Pulmonary artery endothelial cell (primary cell): ENCODE data around the gene FPR1. TPM values are rescaled to one million over a fixed set of nuclear protein-coding genes. Genes with fewer than 3 reads are reported as not detected.
A peak's percentile ranks its signal among the peaks of the same experiment; 100 is the strongest.

Source experiments
- DNase-seq: peaks from one replicate; pipeline ENCODE4 v3.0.0-alpha.2; 2011; ENCODE audit warnings: low read depth, low spot score
- total RNA-seq: library from RNA; depleted of rRNA; stranded (reverse); fragments of >200 nt; gene quantifications from 2 replicates; pipeline ENCODE4 v1.2.3, GENCODE V29; 2014

FPR1 gene, protein sequence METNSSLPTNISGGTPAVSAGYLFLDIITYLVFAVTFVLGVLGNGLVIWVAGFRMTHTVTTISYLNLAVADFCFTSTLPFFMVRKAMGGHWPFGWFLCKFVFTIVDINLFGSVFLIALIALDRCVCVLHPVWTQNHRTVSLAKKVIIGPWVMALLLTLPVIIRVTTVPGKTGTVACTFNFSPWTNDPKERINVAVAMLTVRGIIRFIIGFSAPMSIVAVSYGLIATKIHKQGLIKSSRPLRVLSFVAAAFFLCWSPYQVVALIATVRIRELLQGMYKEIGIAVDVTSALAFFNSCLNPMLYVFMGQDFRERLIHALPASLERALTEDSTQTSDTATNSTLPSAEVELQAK
- not detected in 2 replicates for total RNA-seq

GRCh38 chr19:51751655-51752054 lies at the start of gene FPR1:
FPR1 (minus strand) TSS chr19:51751878; CDS start chr19:51746994, 4,884 bp downstream.
- DNase-seq: no peak

DNA sequence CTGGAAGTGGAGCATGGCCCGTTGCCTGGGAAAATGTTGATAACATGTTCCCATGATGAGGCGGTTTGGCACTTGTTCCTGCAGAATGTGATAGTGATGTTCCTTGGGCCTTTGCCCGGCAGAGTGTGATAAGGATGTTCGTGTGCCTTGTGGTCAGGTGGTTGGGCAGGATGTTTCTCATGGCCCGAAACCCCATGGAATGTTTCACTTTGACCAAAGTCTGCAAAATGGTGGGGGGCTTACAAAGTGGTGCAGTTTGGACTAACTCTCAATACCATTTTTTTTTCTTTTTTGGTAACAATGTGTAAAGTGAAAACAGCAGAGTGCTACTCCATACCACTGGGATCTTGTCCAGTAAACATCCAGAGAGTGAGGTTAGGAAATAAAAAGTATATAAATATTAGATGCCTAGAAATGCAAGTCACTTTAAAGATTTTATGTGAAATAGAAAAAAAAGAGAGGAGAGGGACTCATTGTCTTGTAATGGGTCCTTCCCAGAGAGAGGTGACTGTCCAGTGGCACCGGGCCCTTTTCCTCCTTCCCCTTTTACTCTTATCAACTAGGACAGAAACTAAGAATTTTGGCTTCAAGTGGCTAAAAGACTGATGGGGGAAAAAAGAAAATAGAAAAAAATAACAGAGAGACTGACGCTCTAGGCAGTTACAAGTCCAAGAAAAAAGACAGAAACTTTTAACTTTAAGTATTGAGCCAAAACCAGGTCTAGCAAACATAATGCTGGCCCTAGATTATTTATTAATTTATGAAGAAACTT lies 49.0 kb upstream of the FPR1 start:
- peak; percentile 61 for DNase-seq

- DNase-seq: peak; percentile 24
Observed at GRCh38 chr19:51799774-51800472, 48.2 kb upstream of the FPR1 start.

DNA sequence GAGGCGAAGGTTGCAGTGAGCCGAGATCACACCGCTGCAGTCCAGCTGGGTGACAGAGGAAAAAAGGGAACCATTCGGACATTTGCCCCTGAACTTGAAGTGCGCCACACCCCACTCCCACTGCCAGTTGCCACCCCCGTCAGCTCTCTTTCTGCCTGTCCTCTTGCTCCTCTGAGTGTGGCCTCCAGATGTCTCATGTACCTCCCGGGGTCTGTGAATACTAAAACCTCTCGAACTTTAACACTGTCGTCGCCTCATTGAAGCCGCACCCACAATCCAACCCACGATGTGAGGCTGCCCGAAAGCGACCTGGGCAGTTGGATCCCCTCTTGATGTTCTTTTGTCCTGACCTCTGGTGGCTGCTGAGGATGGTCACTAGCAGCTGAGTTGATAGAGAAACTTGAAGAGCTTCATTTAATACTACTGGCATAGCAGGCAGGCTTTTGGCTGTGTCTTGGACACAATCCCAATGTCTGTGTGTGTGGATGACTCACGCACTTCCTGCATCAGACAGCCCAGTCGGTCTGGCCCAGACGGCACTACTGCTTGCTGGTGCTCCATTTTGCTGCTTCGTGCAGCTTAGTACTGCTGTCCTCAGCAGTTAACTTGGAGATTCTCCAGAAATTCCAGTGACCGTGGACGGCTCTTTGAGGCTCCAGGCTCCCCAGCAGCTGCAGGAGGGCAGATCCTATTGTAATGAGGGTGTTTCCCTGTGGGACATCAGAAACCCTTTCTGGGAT lies 47.5 kb upstream of the FPR1 start:
- DNase-seq: peak; percentile 98

- DNase-seq: no peak
Observed at GRCh38 chr19:51798062-51798461, 46.4 kb upstream of the FPR1 start.

DNA sequence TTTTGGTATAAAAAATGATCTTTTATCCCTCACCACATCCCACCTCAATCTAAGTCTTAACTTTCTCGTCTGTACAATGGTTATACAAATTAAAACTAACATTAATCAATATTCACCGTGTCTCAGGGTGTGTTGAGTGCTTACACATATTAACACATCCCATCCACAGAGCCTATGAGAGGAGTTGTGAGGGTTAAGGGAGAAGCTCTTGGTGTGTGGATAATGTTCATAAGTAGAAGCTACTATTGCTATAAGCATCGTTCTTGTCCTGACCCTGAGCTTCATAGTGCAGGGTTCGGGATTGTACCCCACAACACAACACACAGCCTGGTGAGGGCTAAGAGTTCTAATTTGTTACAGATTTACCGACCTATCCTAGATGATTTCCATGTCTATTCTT lies 45.8 kb upstream of the FPR1 start:
- no peak for DNase-seq

DNA sequence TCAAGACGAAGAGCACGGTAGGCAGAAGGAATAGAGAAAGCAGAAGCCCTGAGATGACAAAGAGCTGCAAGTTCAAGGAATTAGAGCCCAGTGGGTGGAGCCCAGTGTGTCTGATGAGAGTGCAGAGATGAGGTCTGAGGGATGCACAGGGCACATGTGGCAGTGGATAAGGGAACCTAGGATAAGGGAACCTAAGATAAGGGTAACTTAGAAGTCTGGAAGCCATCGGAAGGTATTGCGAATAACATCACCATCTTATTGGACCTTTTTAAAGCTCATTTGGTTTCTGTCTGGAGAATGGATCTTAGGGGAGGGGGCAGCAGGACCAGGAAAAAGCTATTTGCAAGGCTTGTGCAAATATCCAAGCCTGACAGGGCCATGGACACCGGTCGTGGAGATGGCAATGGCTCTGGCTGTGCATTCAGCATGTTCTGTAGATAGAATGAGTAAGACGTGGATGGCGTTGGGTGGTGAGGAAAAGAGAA lies 44.6 kb upstream of the FPR1 start:
- DNase-seq: no peak

DNA sequence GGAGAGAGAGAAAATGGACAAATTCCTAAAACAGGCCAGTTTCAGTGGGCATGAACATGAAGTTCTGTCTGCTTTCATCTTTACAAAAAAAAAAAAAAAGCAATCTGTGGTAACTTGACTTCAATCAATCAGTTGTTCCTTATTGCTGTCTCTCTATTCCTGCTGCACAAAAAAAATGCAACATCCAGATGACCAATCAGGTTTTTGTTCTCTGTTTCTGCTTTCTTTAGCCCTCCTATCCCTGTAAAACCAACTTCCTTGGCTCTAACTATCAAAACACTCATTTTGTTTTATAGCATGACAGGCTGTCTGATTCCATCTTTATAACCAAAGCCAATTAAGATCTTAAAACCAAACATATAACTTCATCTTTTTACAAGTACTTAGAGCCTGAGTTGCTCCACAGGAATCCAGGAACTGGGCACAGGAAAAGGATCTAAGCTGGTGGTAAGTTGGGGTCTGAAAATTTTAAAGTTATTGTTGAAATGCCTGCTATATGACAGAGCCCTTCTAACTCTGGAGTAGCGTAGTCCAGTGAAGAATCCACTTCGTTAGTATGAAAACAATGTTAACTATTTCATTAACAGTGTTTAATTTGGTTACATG lies 43.3 kb upstream of the FPR1 start, which contains the start of gene FPR3:
Gene FPR3 (plus strand): TSS at position 273 of the 606 bp plus-strand sequence. CDS start 28,592 bp downstream, outside the sequence.
- no peak for DNase-seq

- no peak for DNase-seq
Observed at GRCh38 chr19:51793994-51794393, 42.3 kb upstream of the FPR1 start.

- no peak for DNase-seq
Observed at GRCh38 chr19:51792932-51793331, 41.3 kb upstream of the FPR1 start.

DNA sequence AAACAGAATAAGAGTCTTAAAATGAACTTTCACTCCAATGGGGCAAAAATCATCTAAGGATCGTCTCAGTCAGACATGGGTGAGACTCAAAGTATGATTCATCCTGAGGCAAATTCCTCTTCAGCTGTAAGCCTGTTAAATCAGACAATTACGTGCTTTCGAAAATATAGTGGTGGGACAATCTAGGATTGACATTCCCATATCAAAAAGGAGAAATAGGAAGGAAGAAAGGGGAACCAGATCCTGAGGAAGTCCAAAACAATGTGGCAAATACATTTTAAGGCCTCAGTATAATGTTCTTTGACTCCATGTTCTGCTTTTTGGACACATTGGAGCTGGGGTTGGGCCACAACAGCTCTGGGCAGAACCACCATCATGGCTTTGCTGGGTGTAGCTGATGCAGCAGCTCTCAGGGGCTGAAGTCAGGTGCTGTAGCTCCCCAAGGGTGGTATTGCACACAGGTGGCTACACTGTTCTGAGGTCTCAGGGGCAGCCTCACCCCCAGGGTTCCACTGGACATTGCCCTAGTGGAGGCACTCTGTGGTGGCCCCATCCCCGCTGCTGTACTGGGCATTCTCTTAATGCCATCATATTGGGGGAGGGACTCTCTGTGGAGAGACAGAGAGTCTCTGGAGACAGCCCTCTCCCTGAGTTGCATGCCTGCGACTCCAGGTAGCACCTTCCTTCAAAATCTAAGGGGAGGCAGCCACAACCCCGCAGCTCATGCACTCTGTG lies 37.5 kb upstream of the FPR1 start:
- no peak for DNase-seq

DNA sequence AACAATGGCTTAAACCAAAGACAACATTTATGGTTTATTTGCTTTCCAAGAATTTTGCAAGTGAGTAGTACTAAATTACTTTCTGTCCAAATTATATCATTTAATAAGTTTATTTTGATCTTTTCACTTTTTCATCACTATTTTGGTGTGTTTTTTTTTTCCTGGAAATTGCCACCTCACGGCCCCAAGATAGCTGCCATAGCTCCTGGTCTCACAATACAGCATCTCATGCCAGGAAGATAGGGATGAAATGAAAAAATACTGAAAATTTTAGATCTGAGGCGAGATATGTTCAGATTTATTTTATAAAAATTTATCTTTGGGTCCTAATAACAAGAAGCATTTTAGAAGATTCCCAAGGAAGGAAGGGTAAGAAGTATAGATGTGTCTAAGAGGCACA lies 36.4 kb upstream of the FPR1 start:
- DNase-seq: no peak

GRCh38 chr19:51786646-51787494 lies 35.2 kb upstream of the FPR1 start:
- DNase-seq: no peak

- no peak for DNase-seq
Observed at GRCh38 chr19:51784922-51785690, 33.4 kb upstream of the FPR1 start.

- DNase-seq: no peak
Observed at GRCh38 chr19:51784109-51784785, 32.6 kb upstream of the FPR1 start.

GRCh38 chr19:51783372-51783771 lies 31.7 kb upstream of the FPR1 start:
- no peak for DNase-seq

DNA sequence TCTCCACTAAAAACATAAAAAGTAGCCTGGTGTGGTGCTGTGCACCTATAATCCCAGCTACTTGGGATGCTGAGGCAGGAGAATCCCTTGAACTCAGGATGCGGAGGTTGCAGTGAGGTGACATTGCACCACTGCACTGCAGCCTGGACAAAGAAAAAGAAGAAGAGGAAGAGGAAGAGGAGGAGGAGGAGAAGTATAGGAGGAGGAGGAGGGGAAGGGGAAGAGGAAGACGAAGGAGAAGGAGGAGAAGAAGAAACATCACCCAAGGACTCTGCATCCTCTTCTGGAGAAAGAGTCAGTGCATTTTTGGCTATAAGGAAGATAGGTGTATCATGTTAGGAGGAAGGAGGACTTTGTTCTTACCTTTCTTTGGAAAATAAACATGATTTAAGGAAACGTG lies 30.3 kb upstream of the FPR1 start:
- no peak for DNase-seq

GRCh38 chr19:51780270-51780669 lies 28.6 kb upstream of the FPR1 start:
- no peak for DNase-seq
